Erythroblast (primary cell): ENCODE measurements around the gene TTC7B.

Source experiments
- GATA1 ChIP-seq: IDR thresholded peaks from 2 replicates; pipeline ENCODE4 v1.6.1; 2011; ENCODE audit warnings: low read depth, mild to moderate bottlenecking, control low read depth, low read length, moderate library complexity
- POLR2A ChIP-seq: IDR thresholded peaks from 2 replicates; pipeline ENCODE4 v1.6.1; 2011; ENCODE audit warnings: mild to moderate bottlenecking, low read length

DNA sequence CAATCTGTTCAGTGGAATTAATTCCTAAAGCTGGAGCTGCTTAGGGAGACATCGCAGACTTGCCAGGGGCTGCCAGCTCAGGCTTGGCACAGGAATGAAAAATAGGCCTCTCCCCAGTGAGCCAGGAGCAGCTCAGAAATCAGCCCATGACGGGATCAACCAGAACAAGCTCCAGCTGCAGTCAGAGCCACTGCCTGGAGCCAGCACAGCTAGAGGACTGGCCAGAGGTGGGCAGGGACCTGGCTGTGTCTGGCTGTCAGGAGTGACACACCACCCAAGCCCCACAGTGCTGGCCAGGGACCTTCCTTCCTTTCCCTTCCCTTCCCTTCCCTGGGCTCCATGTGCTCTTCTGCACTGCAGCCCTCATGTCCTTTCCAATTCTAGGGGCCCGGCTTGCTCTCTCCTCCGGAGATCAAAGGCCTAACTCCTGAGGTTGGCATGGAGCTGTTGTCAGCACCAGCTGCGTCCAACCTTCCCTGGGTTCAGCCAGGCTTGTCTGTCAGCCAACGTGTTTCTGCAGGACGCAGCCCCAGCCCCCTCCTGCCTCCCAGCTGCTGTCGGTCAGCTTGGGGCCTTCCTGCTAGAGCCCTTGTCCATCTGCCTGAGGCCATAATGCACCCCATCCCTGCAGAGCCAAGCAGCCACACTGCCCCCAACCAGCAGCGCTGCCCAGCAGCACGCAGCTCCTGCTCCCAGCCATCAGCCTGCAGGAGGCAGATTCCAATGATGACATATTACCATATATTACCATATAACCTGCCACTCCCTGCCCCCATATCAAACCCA, 270.1 kb downstream of the TTC7B start:
- TF ChIP-seq POLR2A, result no peak
- no peak for TF ChIP-seq GATA1
